BJ (cell line): Measurements from ENCODE around the gene STK4. TPM values are rescaled to one million over a fixed set of nuclear protein-coding genes. Genes with fewer than 3 reads are reported as not detected.

Experiments used
- CTCF ChIA-PET: fragments of 350-600 bp; formaldehyde crosslinking; extraction: SDS; loops from one replicate; lab custom pipeline; 2021; ENCODE audit warnings: antibody characterized with exemption, inconsistent platforms; lab: Yijun Ruan, JAX
- POLR2A ChIA-PET: fragments of 300-600 bp; sonication (Branson Sonifier 250); formaldehyde crosslinking; extraction: SDS; loops from one replicate; lab custom pipeline; 2021; ENCODE audit warnings: antibody characterized with exemption; lab: Charles Lee
- DNase-seq: peaks from one replicate; pipeline ENCODE4 v3.0.0-alpha.2; 2011; ENCODE audit warnings: low read depth
- H3K27me3 ChIP-seq: 2 replicates; pipeline ENCODE4 v1.6.0; 2011; ENCODE audit warnings: low read length; ENCODE audit not compliant: control insufficient read depth, insufficient read depth
- H3K36me3 ChIP-seq: 2 replicates; pipeline ENCODE4 v1.5.1; 2011; ENCODE audit warnings: low read length; ENCODE audit not compliant: control insufficient read depth, insufficient read depth
- H3K4me3 ChIP-seq: 2 replicates; pipeline ENCODE4 v1.5.1; 2011; ENCODE audit warnings: low read depth, mild to moderate bottlenecking, control low read depth, low read length
- CTCF ChIP-seq: IDR thresholded peaks from 2 replicates; pipeline ENCODE4 v1.5.1; 2011; ENCODE audit warnings: low read depth, mild to moderate bottlenecking, control low read depth, inconsistent platforms, low read length, moderate library complexity; ENCODE audit not compliant: insufficient read depth
- polyA plus RNA-seq: library from polyadenylated mRNA; depleted of rRNA; stranded (reverse); fragments of >200 nt; gene quantifications from 2 replicates; pipeline ENCODE4 v1.2.3, GENCODE V29; 2011

Gene STK4
- polyA plus RNA-seq, 1 experiment: 12.4 TPM

- ChIA-PET POLR2A (no interaction called here), CTCF (interaction anchor here (2.8 to 15.9 kb wide), 5 partner anchors 8 to 194 kb away, joined by 12 to 407 read pairs (median 46); no protein-coding TSS in a partner anchor)
- DNase-seq: no peak
- Histone ChIP-seq H3K27me3 (peaks cover 2% of the 10 kb centered on the region; the same call in 1 of the 2 replicates), H3K36me3 (no peaks in the 10 kb centered on the region), H3K4me3 (no peak overlapping the region)
- TF ChIP-seq CTCF: peak; percentile 30; the same call in 1 of the 2 replicates
These were observed 131.9 kb downstream of the STK4 start for GRCh38 chr20:45098103-45098773.

GRCh38 chr20:45100563-45101245 is 134.4 kb downstream of the STK4 start, which contains the start of gene KCNS1:
Gene KCNS1, minus strand, starts transcription at chr20:45101127. Its CDS starts 1,891 bp downstream, at chr20:45099236.
- ChIA-PET POLR2A (no interaction called here), CTCF (interaction anchor here (2.8 to 15.9 kb wide), 4 partner anchors 11 to 192 kb away, joined by 12 to 407 read pairs (median 55); no protein-coding TSS in a partner anchor)
- Histone ChIP-seq H3K4me3 (no peak within 1 kb of the TSS), H3K36me3 (no peaks in the 10 kb centered on the region), H3K27me3 (peaks cover 2% of the 10 kb centered on the region; the same call in 1 of the 2 replicates)
- TF ChIP-seq CTCF: no peak
- no peak for DNase-seq

GRCh38 chr20:45101333-45101850 is 135.1 kb downstream of the STK4 start:
- Histone ChIP-seq H3K36me3 (no peaks in the 10 kb centered on the region), H3K27me3 (peaks cover 2% of the 10 kb centered on the region; the same call in 1 of the 2 replicates), H3K4me3 (no peak overlapping the region)
- ChIA-PET POLR2A (no interaction called here), CTCF (interaction anchor here (3.5 to 15.9 kb wide), 3 partner anchors 10 to 191 kb away, joined by 32 to 407 read pairs (median 78); no protein-coding TSS in a partner anchor)
- DNase-seq: no peak
- TF ChIP-seq CTCF: no peak

- POLR2A ChIA-PET: no interaction called here
- CTCF ChIA-PET: interaction anchor here (1.8 to 2.3 kb wide), 2 partner anchors 9 to 59 kb away, joined by 7 read pairs; no protein-coding TSS in a partner anchor
- no peak for DNase-seq
These were observed 136.8 kb downstream of the STK4 start for GRCh38 chr20:45103072-45103471.

More at GRCh38 chr20:45103072-45103471, 136.8 kb downstream of the STK4 start:
- Histone ChIP-seq H3K36me3 (no peaks in the 10 kb centered on the region), H3K4me3 (no peak overlapping the region), H3K27me3 (peaks cover 2% of the 10 kb centered on the region; the same call in 1 of the 2 replicates)
- no peak for TF ChIP-seq CTCF
